AG08395 (cell line): ENCODE data around the gene C1orf56.

Experiments used
- DNase-seq: peaks from one replicate; pipeline ENCODE4 v3.0.0; 2012; ENCODE audit warnings: mixed read lengths, low spot score

C1orf56 gene

GRCh38 chr1:151047591-151047924 is at the start of gene C1orf56:
Gene C1orf56 (plus strand): TSS chr1:151047751. CDS start chr1:151047848, 97 bp downstream.
- peak; percentile 93 for DNase-seq

GRCh38 chr1:150997949-150998348 is 49.6 kb upstream of the C1orf56 start:
- no peak for DNase-seq

- DNase-seq = no peak
Measured at GRCh38 chr1:150999051-150999674, 48.4 kb upstream of the C1orf56 start.

- DNase-seq = no peak
Measured at GRCh38 chr1:150999926-151000325, 47.6 kb upstream of the C1orf56 start.

GRCh38 chr1:151000408-151000807 is 47.1 kb upstream of the C1orf56 start:
- DNase-seq = no peak

- no peak for DNase-seq
Measured at GRCh38 chr1:151001602-151002001, 45.9 kb upstream of the C1orf56 start.

GRCh38 chr1:151002051-151002450 is 45.5 kb upstream of the C1orf56 start:
- DNase-seq = no peak

- DNase-seq = no peak
Measured at GRCh38 chr1:151002611-151003010, 44.9 kb upstream of the C1orf56 start.

GRCh38 chr1:151003180-151003579 is 44.4 kb upstream of the C1orf56 start:
- no peak for DNase-seq

GRCh38 chr1:151005729-151006319 is 41.7 kb upstream of the C1orf56 start:
- no peak for DNase-seq

- peak; percentile 91 for DNase-seq
Measured at GRCh38 chr1:151006327-151007052, 41.1 kb upstream of the C1orf56 start, which contains the start of gene MINDY1. Gene MINDY1 (minus strand): TSS chr1:151006902. CDS start chr1:151002617, 4,285 bp downstream.

GRCh38 chr1:151007853-151008243 is 39.7 kb upstream of the C1orf56 start:
- DNase-seq = no peak

GRCh38 chr1:151008244-151009205 is 39.0 kb upstream of the C1orf56 start, which contains the start of gene PRUNE1:
Gene PRUNE1 (plus strand): TSS chr1:151008449. CDS start chr1:151008633, 184 bp downstream.
- peak; percentile 99 for DNase-seq

GRCh38 chr1:151009206-151009587 is 38.4 kb upstream of the C1orf56 start:
- DNase-seq = peak; percentile 33

- no peak for DNase-seq
Measured at GRCh38 chr1:151009674-151010345, 37.7 kb upstream of the C1orf56 start.

GRCh38 chr1:151010346-151010726 is 37.2 kb upstream of the C1orf56 start:
- no peak for DNase-seq

GRCh38 chr1:151011154-151011850 is 36.2 kb upstream of the C1orf56 start:
- no peak for DNase-seq

- DNase-seq = no peak
Measured at GRCh38 chr1:151012684-151013471, 34.7 kb upstream of the C1orf56 start.

GRCh38 chr1:151013518-151013917 is 34.0 kb upstream of the C1orf56 start:
- DNase-seq = no peak

- DNase-seq = peak; percentile 81
Measured at GRCh38 chr1:151024540-151025146, 22.9 kb upstream of the C1orf56 start.
